ENCODE results near the gene PHF12. TPM values are rescaled to one million over a fixed set of nuclear protein-coding genes. Genes with fewer than 3 reads are reported as not detected.

The PHF12 gene
- total RNA-seq, 1 experiment from 2014 or later, result 35.7 TPM

- H3K9ac ChIP-seq (ENCODE audit: low read length), result no peak overlapping the region
- H3K27me3 ChIP-seq (ENCODE audit: insufficient read depth, low read length), result no peaks in the 10 kb centered on the region
- intact Hi-C loops (cut with micrococcal nuclease), result no loop called here
- no peaks in the 10 kb centered on the region for H4K20me1 ChIP-seq (ENCODE audit: insufficient read depth)
- no peaks in the 10 kb centered on the region for H3K79me2 ChIP-seq (ENCODE audit: insufficient read depth, low read length)
- ChIA-PET POLR2A (interaction anchor here (0.8 to 1.2 kb wide), 2 partner anchors 36 to 153 kb away, joined by 3 read pairs; partner anchors contain the start of gene FAM222B), RAD21 (ENCODE audit: low non-redundant PET in 1 of 2, low total read pairs in 2 of 2, uncharacterized antibody in 2 of 2, unreplicated experiment in 2 of 2) (interaction anchor here (1.0 to 2.3 kb wide), 6 partner anchors 111 to 151 kb away, joined by 3 to 10 read pairs (median 6); partner anchors contain the start of genes NEK8 (in 1 of the 2) and TLCD1 (in 1 of the 2)), CTCF (interaction anchor here (1.2 to 2.4 kb wide), 5 partner anchors 15 to 150 kb away, joined by 3 to 57 read pairs (median 6); partner anchors contain the start of genes NEK8 and TLCD1)
- peaks cover 0 to 5% of the 10 kb centered on the region in 2 experiments; a peak in 1 of 4 replicates for H3K36me3 ChIP-seq (ENCODE audit: control insufficient read depth in 1 of 2, insufficient read depth in 2 of 2, low read length in 2 of 2)
- DNase-seq (ENCODE audit: low read depth, low spot score), result no peak
- ATAC-seq, result no peak
- H3K9me2 ChIP-seq (ENCODE audit: insufficient read depth), result no peaks in the 10 kb centered on the region
- no peak overlapping the region for H3K27ac ChIP-seq (ENCODE audit: low read depth, low read length)
- no peak overlapping the region for H2AFZ ChIP-seq (ENCODE audit: low read depth, low read length, poor library complexity, severe bottlenecking)
- H3K4me2 ChIP-seq (ENCODE audit: low read length), result no peak overlapping the region
- no peaks in the 10 kb centered on the region; a peak in 1 of 4 replicates for H3K4me1 ChIP-seq (ENCODE audit: control insufficient read depth in 1 of 2, insufficient read depth in 2 of 2, low read length in 2 of 2)
- no TSS peak for BruUV-seq (replicated peaks)
- H3K4me3 ChIP-seq (replicated peaks in 1 of 2; ENCODE audit: low read depth in 1 of 2, low read length in 2 of 2), result no peak overlapping the region
- TF ChIP-seq EZH2phosphoT487 (IDR thresholded peaks at IDR 0.05; ENCODE audit: borderline replicate concordance) (no peak), ATF3 (IDR thresholded peaks at IDR 0.05) (no peak), POLR2A (IDR thresholded peaks at IDR 0.05; ENCODE audit: borderline replicate concordance, extremely low read depth, insufficient read depth, insufficient read length) (no peak), CBX3 (IDR thresholded peaks at IDR 0.05; ENCODE audit: low read depth) (no peak), REST (IDR thresholded peaks at IDR 0.05; ENCODE audit: low read depth) (no peak), ZNF274 (IDR thresholded peaks at IDR 0.05; ENCODE audit: low read depth, low read length) (no peak), MAX (IDR thresholded peaks at IDR 0.05) (no peak), CTCF (IDR thresholded peaks at IDR 0.05 in 2 of 3, conservative IDR thresholded peaks at IDR 0.05 in 1 of 3; ENCODE audit: borderline replicate concordance in 1 of 3, insufficient read depth in 1 of 3, low read depth in 2 of 3, low read length in 2 of 3) (no peak), ZBTB33 (IDR thresholded peaks at IDR 0.05; ENCODE audit: extremely low read depth, insufficient replicate concordance, low read length) (no peak), FOSL1 (IDR thresholded peaks at IDR 0.05; ENCODE audit: low read depth) (no peak), CEBPB (IDR thresholded peaks at IDR 0.05; ENCODE audit: low read depth) (no peak), POLR2AphosphoS5 (IDR thresholded peaks at IDR 0.05; ENCODE audit: low read depth, low read length) (no peak)
- no peaks in the 10 kb centered on the region for H3K9me3 ChIP-seq (ENCODE audit: control insufficient read depth in 1 of 2, insufficient read depth in 1 of 2, low read depth in 1 of 2, low read length in 2 of 2)
Measured at GRCh38 chr17:28878158-28878910, 73.0 kb downstream of the PHF12 start.
